ENCODE data around the gene MLANA.
"Not testable (repeated sequence)": the region's sequence is repeated elsewhere in the genome, so short reads cannot be mapped to it uniquely, and the experiment has no call there.

Gene MLANA

DNA sequence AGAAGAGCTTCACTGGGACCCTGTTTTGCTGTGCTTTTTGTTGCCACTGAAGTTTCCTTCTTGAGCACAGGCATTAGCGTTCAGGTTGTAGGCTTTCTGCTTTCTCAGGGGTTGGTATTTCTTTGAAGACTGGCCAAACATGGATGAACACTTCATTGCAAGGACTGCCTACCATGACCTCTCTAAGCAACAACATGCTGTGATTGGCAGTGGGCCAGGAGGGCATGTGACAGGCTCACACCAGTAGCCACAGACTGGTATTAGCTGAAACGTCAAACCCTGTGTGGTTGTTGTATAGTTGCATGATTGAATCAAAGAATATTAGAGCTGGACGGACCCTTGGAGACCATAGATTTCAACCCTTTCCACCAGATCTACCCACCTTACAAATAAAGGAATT is 20.0 kb upstream of the MLANA start:
- DNase-seq: no peak

DNA sequence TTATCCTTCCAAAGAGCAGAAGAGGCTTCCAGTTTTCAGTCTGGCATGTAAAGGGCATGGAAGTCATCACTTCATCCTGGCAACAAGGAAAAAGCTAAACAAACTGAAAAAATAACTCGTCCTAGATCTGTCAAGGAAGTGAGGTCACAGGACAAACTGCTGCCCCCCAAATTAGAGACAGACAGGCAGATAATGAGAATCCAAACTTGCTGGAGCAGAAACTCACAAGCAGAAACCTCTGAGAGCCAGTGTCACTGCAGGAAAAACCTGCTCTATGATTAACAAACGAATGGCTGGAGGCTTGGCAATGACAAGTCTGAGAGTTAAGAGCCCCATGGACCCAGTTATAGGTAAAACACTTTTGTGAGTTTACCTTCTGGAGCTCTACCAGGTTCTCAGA is 18.9 kb upstream of the MLANA start:
- no peak for DNase-seq

DNA sequence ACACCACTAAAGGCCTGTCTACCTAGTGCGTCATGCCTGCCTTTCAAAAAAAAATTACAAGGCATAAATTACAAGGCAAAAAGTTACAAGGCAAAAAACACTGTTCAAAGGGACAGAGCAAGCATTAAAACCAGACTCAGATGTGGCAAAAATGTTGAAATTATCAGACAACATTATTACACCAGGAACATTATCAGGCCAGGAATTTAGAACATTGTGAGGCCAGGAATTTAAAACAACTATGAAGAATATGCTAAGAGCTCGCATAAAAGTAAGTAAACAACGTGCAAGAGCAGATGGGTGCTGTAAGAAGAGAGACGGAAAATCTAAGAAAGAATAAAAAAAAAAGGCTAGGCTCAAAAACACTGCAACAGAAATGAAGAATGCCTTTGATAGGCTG is 18.2 kb upstream of the MLANA start:
- no peak for DNase-seq

DNA sequence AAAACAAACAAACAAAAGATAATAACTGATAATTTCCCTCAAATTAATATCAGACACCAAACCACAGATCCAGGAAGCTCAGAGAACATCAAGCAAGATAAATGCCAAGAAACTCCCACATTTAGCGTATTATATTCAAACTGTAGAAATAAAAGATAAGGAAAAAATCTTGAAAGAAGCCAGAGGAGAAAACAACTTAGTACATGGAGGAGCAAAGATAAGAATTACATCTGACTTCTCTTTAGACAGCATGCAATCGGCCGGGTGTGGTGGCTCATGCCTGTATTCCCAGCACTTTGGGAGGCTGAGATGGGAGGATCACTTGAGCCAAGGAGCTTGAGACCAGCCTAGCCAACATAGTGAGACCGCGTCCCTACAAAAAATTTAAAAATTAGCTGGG is 17.2 kb upstream of the MLANA start:
- no peak for DNase-seq

DNA sequence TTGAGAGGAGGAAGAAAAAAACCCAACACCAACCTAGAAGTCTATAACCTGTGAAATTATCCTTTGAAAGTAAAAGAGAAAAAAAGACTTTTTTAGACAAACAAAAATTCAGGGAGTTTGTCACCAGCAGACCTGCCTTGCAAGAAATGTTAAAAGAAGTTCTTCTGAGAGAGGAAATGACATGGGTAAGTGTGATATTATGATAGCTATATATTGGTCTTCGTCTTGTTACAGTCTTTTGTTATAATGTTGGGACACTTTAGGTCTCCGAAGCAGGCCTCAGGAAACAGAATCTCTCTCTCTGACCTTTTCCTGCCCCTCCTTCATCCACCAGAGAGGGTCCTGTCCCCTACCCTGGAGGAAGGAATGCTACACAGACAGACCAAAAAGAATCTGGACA is 16.6 kb upstream of the MLANA start:
- DNase-seq: no peak

DNA sequence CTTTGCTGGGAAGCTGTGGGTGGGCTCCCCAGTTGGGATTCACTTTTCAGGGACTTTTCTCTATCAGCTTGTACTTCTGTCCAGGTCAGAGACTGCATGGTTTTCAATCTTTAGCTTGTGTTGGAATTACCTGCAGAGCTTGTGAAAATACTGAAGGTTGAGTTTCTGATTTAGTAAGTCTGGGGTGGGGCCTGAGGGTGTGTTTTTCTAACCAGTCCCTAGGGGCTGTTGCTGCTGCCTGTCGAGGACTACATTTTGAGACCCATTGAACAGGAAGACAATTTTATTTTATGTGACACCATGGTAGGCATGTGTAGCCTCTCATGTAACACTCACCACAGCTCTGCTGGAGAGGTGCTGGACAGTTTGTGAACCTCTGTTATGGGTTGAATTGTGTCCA is 14.7 kb upstream of the MLANA start:
- DNase-seq: no peak

DNA sequence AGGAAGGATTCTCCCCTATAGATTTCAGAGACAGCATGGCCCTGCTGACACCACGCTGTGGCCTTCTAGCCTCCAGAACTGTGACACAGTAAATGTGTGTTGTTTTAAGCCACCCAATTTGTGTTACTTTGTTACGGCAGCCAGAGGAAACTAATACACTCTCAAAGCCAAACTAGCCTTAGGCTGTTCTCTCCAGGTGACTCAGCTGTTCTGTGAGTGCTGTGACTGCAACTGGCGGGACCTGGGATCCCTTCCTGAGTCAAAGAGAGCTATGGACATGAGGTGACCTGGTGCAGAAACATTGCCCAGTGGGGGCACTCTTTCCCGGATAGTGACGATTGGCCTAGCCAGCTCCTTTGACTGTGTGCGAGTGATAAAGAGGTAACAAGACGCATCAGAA is 14.0 kb upstream of the MLANA start:
- no peak for DNase-seq

DNA sequence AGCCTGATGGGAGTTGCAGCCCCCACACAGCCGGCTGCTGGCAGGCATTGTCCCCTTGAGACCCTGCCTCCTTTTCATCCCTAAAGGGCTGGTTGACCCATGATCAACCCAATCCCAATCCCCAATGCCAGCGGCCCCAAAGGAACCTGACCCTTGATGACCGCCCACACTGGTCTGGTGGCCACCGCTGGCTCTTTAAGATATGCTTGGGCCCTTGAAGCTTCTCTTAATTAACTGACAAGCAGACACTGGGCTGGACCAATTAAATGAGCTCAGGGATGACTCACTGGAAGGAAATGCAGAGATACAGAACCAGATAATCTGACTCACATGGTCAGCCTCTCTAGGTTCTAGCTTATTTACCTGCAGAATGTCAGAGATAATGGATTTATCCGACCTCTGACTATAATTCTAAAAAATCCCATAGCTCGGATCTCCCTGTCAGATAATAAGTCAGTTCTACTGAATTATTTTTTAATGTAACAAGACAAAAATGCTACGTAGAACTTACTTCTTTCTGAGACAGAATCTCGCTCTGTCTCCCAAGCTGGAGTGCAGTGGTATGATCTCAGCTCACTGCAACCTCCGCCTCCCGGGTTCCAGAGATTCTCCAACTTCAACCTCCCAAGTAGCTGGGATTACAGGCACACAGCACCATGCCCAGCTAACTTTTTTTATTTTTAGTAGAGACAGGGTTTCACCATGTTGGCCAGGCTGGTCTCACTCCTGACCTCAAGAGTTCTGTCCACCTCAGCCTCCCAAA is 11.1 kb upstream of the MLANA start:
- peak; percentile 42 for DNase-seq

DNA sequence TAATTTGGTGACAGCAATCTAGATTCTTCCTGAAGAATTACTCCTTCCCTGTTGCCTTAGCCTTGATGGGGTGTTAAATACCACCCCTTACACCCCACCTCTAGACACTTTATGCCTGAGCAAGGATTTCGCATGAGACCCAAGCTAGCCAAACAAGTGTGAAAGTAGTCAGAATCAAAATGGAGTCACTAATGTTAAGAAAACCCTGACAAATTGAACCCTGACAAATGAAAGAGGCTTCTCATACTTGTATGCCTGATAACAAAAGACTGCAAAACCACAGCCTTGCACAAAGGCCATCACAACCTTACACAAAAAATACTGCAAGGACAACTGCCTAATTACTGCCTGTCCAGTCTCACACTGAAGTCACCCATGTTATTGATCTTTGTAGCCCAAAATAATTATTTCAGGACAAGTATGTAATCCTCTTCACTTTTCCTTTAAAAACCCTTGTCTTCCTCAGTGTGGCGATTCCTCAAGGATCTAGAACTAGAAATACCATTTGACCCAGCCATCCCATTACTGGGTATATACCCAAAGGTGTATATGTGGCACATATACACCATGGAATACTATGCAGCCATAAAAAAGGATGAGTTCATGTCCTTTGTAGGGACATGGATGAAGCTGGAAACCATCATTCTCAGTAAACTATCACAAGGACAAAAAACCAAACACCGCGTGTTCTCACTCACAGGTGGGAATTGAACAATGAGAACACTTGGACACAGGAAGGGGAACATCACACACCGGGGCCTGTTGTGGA is 8.3 kb upstream of the MLANA start:
- not testable (repeated sequence) for DNase-seq

DNA sequence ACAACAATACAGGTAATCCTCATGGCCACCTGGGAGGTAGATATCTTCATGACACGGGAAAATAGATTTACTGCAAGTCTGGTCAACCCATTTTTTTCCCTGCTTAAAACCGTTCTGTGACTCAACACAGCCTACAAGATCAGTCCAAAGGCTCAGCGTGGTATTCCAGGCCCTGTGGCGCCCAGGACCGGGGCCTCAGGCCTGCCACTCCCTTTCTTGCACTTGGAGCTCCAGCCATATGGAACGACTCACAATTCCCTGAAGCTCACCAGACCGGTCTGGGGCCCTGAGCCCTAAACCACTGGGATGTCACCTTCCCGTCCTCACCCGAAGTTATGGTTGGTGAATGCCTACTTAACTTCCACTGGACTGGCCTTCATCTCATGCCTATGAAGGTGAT is 6.5 kb upstream of the MLANA start:
- DNase-seq: no peak

DNA sequence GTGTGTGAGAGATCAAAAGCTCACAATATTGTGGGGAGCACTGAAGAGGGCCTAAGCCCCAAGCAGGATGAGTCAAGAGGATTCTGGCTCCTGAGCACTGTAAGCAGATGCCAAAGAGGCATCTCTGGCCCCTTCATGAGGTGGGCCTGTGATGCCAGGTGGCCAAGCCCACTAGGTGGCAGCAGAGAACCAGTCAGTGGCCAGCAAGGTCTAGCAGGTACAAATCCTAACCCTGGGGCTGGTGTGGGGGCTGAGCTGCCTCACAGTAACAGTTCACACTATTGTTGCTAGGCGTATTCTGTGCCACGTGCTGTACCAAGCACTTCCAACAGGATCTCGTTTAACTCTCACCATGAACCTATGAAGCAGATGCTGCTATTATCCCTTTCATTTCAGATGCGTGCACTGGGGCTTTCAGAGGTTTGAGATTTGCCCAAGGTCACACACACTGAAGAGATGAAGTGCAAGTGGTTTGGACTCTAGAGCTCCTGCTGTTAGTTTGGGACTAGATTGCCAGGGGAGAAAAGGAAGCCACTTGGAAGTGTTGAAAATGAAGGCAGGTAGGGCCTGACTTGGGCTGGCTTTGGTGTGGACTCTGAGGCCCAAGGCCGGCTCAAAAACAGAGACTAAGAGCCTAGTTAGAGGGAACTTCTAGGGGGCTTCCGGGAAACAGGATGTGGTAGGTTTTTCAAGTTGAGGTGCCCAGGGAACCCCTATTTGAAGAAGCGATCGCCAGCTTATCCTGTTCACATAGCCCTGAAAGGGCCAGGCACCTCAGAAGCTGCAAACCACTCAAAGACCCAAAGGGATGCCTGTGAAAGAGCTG is 4.4 kb upstream of the MLANA start:
- DNase-seq: peak; percentile 39

DNA sequence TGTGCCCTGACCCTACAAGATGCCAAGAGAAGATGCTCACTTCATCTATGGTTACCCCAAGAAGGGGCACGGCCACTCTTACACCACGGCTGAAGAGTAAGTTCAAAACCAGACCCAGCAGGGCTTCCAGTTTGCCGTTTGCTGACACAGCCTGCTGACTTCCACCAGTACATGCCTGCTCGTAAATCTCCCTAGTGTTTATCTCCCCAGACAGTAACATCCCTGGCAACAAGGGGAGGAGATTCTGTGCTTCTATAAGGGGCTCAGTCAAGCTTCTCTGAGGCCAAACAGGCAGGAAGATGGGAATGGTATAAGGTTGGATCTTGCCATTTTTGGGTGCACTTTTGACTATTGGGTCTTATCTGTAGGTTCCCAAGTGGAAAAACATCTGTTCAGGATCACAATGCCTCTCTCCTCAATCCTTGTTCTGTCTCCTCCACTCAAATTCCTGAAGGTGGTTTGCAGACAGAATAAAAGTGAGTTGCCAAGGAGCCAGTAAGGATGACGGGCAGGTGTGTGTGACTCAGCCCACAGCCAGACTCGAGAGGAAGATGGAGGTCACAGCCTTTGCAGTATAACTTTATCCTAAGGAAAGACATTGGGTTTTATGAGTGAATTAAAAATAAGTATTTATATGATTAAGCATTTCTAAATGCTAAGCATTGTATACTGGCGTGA is 1.9 kb downstream of the MLANA start:
- no peak for DNase-seq

DNA sequence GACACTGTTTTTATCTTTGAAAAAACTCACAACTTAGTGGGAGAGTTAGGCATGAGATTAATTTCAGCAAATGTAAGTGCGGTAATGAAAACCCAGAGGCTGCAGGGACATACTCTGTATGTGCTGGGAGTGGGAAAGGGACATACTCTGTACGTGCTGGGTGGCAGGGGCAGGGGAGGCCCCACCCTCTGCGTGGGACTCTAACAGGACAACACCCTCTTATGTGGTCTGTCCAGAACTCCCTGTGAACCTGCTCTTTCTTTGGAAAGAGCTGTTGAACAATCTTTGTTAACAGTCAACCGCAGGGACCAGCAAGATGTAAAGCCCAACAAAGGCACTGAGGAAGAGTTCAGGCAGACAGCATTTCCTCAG is 2.4 kb downstream of the MLANA start:
- DNase-seq: no peak

DNA sequence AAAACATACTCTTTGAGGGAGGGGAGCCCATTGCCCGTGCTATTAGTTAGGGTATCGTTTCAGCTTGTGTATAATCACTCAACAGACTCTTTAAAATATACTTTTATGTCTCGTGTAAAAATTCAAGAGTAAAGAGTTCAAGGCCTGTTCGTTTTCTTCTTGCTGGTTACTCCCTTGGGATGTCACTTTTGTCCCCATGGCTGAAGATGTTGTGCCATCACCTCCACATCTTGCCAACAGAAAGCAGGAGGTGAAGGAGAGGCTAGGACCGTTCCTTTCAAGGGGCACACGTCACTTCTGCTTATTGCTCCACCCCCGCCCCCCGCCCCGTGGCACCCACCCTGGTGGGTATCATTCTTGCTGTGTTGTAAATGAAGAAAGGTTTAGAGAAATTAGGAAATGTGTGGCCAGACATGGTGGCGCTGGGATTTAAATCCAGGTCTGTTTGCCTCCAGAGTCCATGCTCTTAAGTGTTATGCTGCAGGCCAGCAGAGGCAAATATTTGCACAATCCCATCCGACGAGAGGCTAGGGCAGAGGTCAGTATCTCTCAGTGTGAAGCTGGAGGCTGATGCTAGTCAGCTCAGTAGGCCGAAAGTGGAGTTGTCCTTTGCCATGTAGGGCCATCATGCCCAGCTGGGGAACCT is 3.0 kb downstream of the MLANA start:
- no peak for DNase-seq

DNA sequence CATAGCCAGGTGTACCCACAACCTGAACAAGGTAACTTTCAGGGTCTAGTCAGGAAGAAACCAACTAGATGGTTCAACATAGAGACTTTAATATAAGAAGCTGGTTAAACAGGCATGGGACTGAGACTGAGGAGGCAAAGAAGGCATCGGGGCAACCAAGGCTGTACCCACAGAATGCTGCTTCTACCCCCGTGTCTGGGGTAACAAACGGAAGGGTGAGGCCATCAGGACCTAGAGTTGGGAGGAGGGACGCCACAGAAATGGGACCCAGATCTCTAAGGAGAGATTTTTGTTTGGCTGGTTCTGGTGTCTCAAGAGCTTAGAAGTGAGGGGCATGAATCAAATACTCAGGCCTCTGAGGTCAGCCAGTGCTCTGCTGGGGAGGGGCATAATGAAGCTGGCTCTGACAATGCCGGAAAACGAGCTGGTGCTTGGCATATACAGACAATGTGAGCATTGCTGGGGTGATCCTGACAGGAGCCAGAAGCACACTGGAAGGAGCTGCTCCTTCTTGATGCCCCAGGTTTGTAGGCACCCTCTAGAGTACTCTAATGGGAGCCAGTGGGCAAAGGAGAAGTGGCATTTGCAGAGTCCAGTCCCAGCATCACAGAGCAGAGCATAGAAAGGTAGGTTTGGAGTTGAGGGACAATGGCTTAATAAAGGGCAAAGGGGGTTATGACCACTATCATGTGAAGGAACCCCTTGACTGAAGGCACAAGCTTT is 3.7 kb downstream of the MLANA start:
- no peak for DNase-seq

DNA sequence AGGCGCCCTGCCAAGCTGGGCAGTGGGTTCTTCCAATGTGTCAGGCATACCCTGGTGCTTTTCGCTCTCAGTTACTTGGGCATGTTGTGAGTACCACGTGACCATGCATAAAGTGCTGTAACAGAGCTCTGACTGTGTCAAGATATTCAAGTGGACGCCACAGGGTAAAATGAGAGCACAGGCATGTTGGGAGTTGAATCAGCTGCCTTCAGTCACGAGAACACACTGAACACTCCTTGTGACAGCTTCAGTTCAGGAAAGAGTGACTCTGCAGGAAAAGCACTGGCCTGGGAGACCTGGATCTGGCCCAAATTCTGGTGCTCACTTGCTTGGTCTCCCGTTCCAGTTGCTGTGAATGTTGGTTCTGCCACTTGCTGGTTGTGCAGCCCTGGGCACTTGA is 5.1 kb downstream of the MLANA start:
- DNase-seq: no peak

DNA sequence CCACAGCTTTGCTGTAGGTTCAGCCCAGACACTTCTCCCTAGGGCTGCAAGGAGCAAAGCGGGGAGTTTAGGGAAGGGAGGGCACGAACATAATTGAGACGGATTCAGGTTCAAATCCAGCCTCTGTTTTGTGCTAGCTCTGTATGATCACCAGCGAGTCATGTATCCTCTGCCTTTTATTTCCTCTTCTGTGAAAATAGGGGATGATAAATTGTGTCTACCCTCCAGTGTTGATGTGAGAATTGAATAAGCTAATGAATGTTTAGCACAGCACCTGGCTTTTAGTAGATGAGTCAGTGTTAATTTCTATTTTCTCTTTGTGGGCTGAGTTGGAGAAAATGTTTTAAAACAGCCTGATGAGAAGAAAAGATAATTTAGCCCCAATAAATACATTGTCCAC is 6.2 kb downstream of the MLANA start:
- no peak for DNase-seq

DNA sequence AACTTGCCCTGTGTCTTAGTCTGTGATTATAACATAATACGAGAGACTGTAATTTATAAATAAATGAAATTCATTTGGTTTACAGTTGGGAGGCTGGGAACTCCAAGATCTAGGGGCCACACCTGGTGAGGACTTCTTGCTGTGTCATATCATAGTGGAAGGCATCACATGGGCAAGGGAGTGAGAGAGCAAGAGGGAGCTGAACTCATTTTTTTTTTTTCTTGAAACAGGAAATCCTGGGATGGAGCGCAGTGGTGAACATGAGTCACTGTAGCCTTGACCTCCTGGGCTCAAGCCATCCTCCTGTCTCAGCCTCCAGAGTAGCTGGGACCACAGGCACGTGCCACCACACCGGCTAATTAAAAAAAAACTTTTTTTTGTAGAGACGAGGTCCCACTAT is 7.2 kb downstream of the MLANA start:
- no peak for DNase-seq

DNA sequence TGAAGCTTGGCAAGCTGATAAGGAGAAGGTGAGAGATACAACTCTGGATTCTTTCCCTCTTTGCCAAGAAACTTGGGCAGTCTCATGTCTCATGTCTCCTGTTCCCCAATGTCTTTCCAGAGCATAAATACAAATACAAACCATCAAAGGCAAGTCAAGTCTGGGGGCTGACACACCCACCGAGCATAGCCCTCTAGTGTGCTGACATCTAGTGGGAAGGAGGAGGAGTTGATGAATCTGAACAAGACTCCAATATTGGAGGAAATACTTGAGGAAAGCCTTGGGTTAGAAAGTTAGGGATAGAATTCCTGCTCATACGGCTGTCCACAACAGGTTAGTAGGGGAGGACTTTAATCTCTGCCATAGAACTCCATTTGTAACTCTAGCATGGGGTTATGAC is 8.6 kb downstream of the MLANA start:
- DNase-seq: no peak

DNA sequence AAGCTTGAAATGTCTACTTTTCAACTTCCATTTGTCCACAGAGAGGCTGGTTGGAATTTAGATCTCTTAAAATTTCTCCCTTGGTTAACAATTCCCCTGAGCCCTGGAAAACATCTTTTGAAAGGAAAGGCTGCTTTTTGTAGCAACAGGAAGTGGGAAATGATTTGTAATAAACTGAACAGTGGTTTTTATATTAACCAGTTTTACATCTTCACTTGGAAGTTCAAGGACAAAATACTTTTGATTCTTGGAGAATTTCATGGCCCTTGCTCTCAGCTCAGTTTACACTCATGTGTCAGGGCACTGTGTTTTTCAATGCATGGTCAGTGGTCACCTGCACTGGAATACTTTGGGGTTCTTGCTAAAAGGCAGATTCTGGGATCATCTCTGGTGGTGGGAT is 9.9 kb downstream of the MLANA start:
- no peak for DNase-seq

DNA sequence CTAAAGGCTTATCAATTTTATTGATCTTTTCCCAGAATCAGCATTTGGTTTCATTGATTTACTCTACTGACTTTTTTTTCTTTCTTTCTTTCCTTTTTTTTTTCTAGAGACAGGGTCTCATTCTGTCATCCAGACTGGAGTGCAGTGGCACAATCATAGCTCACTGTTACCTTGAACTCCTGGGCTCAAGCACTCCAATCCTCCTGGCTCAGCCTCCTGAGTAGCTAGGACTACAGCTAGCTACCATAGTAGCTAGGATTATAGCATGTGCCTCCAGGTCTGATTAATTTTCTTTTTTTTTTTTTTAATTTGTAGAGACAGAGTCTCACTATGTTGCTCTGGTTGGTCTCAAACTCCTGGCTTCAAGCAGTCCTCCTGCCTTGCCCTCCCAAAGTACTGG is 11.7 kb downstream of the MLANA start:
- no peak for DNase-seq

DNA sequence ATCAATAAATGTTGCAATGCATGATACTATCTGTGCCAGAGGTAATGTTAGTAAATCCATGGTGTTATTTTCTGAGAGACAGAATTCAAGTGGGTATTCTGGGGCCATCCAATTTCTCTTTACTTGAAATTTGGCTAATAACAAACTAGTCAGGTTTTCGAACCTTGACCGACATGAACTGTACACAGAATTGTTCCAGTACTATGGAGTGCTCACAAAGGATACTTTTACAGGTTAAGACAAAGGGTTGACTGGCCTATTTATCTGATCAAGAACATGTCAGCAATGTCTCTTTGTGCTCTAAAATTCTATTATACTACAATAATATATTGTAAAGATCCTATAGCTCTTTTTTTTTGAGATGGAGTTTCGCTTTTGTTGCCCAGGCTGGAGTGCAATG is 18.2 kb downstream of the MLANA start:
- DNase-seq: no peak

Measured in MV-4-11 (cell line).